Neutrophil (primary cell): ENCODE measurements around the gene NRXN3.

Experiments
- H3K27ac ChIP-seq: fragments of 200-600 bp; sonication (generic); 2 replicates; pipeline ENCODE4 v1.5.1; 2016; ENCODE audit warnings: mild to moderate bottlenecking, moderate library complexity
- H3K27me3 ChIP-seq: fragments of 200-600 bp; sonication (generic); 2 replicates; pipeline ENCODE4 v1.6.0; 2016; ENCODE audit warnings: mild to moderate bottlenecking
- H3K36me3 ChIP-seq: fragments of 200-600 bp; sonication (generic); 2 replicates; pipeline ENCODE4 v1.5.1; 2017
- H3K4me1 ChIP-seq, 2 experiments: fragments of 200-600 bp in 1 of 2; sonication (generic) in 1 of 2; 1 replicate in 1 of 2; 2 replicates in 1 of 2; pipeline versions ENCODE4 v1.5.1 to v1.6.1; 2013 to 2016; ENCODE audit warnings: low read depth in 1 of 2, low read length in 1 of 2, mild to moderate bottlenecking in 1 of 2, moderate library complexity in 1 of 2; ENCODE audit not compliant: control insufficient read depth in 1 of 2, insufficient read depth in 1 of 2
- H3K4me3 ChIP-seq, 2 experiments: fragments of 200-600 bp in 1 of 2; sonication (generic) in 1 of 2; 1 replicate in 1 of 2; 2 replicates in 1 of 2; pipeline ENCODE4 v1.5.1; 2013 to 2016; ENCODE audit warnings: low read depth in 1 of 2, low read length in 1 of 2, mild to moderate bottlenecking in 1 of 2, moderate library complexity in 1 of 2
- H3K9me3 ChIP-seq: fragments of 200-600 bp; sonication (generic); 2 replicates; pipeline ENCODE4 v1.5.1; 2016
- CTCF ChIP-seq: fragments of 200-600 bp; sonication (generic); IDR thresholded peaks from 2 replicates; pipeline ENCODE4 v1.5.1; 2016; ENCODE audit warnings: antibody characterized with exemption

NRXN3 gene

GRCh38 chr14:79704041-79704807 lies 1534.1 kb downstream of the NRXN3 start:
- Histone ChIP-seq H3K9me3 (no peaks in the 10 kb centered on the region), H3K4me3 (no peak overlapping the region), H3K4me1 (no peaks in the 10 kb centered on the region), H3K27ac (no peak overlapping the region), H3K36me3 (no peaks in the 10 kb centered on the region), H3K27me3 (no peaks in the 10 kb centered on the region)
- TF ChIP-seq CTCF = no peak

GRCh38 chr14:79705126-79705894 lies 1535.1 kb downstream of the NRXN3 start:
- H3K4me1 ChIP-seq = no peaks in the 10 kb centered on the region
- no peaks in the 10 kb centered on the region for H3K27me3 ChIP-seq
- no peak overlapping the region for H3K27ac ChIP-seq
- no peaks in the 10 kb centered on the region for H3K36me3 ChIP-seq
- H3K4me3 ChIP-seq = no peak overlapping the region
- H3K9me3 ChIP-seq = no peaks in the 10 kb centered on the region
- no peak for TF ChIP-seq CTCF

GRCh38 chr14:79706382-79706781 lies 1536.2 kb downstream of the NRXN3 start:
- H3K9me3 ChIP-seq = no peaks in the 10 kb centered on the region
- no peak overlapping the region for H3K4me3 ChIP-seq
- H3K36me3 ChIP-seq = no peaks in the 10 kb centered on the region
- no peak for TF ChIP-seq CTCF
- H3K27me3 ChIP-seq = no peaks in the 10 kb centered on the region
- no peaks in the 10 kb centered on the region for H3K4me1 ChIP-seq
- H3K27ac ChIP-seq = no peak overlapping the region

- no peak overlapping the region for H3K27ac ChIP-seq
- no peaks in the 10 kb centered on the region for H3K36me3 ChIP-seq
- no peaks in the 10 kb centered on the region for H3K9me3 ChIP-seq
- no peak for TF ChIP-seq CTCF
- H3K27me3 ChIP-seq = no peaks in the 10 kb centered on the region
- H3K4me1 ChIP-seq = no peaks in the 10 kb centered on the region
- no peak overlapping the region for H3K4me3 ChIP-seq
These were observed 1538.5 kb downstream of the NRXN3 start for GRCh38 chr14:79708426-79709388.

GRCh38 chr14:79709573-79709972 lies 1539.4 kb downstream of the NRXN3 start:
- H3K4me3 ChIP-seq = no peak overlapping the region
- H3K36me3 ChIP-seq = no peaks in the 10 kb centered on the region
- H3K27ac ChIP-seq = no peak overlapping the region
- H3K4me1 ChIP-seq = no peaks in the 10 kb centered on the region
- TF ChIP-seq CTCF = no peak
- no peaks in the 10 kb centered on the region for H3K27me3 ChIP-seq
- H3K9me3 ChIP-seq = no peaks in the 10 kb centered on the region
